GM12873 (cell line): Measurements from ENCODE around the gene MACROD1.

Experiments
- TF ChIP-seq, protein P1 (sequence below): IDR thresholded peaks from 2 replicates; pipeline ENCODE4 v1.5.1; 2012; ENCODE audit warnings: low read depth, mild to moderate bottlenecking, moderate library complexity, low read length, control low read depth; ENCODE audit not compliant: insufficient read depth; ENCODE audit errors: missing control alignments

MACROD1 gene

DNA sequence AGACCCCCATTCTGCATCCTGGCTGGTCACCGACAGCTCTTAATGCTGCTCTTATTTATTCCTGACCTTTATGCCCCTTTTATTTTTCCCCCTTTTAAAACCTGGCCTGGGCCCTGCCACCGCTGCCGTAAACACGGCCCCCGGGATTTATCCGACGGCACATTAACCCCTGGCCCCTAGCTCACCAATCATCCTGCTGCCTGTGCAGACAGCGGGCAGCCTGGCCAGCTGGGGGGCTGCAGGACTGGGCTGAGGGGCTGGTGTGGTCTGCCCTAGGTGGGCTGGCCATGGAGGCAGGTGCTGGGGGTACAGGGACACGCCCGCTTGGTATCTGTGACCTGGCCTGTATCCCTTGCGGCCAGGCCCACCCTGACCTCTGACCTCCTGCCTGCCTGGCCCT is 151.6 kb downstream of the MACROD1 start:
- TF ChIP-seq, protein P1, sequence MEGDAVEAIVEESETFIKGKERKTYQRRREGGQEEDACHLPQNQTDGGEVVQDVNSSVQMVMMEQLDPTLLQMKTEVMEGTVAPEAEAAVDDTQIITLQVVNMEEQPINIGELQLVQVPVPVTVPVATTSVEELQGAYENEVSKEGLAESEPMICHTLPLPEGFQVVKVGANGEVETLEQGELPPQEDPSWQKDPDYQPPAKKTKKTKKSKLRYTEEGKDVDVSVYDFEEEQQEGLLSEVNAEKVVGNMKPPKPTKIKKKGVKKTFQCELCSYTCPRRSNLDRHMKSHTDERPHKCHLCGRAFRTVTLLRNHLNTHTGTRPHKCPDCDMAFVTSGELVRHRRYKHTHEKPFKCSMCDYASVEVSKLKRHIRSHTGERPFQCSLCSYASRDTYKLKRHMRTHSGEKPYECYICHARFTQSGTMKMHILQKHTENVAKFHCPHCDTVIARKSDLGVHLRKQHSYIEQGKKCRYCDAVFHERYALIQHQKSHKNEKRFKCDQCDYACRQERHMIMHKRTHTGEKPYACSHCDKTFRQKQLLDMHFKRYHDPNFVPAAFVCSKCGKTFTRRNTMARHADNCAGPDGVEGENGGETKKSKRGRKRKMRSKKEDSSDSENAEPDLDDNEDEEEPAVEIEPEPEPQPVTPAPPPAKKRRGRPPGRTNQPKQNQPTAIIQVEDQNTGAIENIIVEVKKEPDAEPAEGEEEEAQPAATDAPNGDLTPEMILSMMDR = no peak

- TF ChIP-seq, protein P1 = no peak
These were observed 152.6 kb downstream of the MACROD1 start for GRCh38 chr11:64013141-64013896.

GRCh38 chr11:64011371-64011770 is 154.5 kb downstream of the MACROD1 start:
- TF ChIP-seq, protein P1 = no peak

- TF ChIP-seq, protein P1 = no peak
These were observed 155.1 kb downstream of the MACROD1 start for GRCh38 chr11:64010783-64011182.

- TF ChIP-seq, protein P1 = no peak
These were observed 156.2 kb downstream of the MACROD1 start for GRCh38 chr11:64009710-64010109.

GRCh38 chr11:64008914-64009633 is 156.8 kb downstream of the MACROD1 start:
- TF ChIP-seq, protein P1 = no peak

DNA sequence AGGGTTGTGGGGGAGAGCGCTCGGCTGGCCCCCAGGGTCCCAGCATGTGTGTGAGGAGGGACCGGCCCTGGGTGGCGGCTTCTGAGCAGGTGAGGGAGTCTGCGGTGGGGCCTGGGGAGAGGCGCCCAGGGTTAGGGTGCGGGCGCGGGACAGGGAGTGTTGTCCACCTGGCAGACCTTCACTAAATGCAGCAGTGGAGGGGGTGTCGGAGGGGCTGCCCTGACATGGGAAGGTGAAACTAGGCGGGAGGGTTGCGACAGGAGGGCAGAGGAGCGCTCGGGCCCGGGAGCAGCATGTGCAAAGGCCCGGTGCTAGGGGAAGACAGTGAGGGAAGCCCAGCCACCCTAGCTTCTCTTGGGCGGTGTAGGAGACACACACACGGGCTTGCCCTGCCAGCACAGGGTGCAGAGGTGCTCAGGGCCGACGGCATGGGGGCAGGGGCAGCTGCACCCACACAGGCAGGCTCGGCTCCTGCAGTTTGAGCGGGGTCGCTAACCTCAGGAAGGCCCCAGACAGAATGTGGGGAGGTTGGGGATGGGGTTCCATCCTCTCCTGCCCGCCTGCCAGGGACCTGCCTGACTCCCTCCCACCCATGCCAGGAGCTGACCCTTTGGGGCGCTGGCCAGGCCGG is 157.5 kb downstream of the MACROD1 start:
- TF ChIP-seq, protein P1 = no peak
